H1 (cell line): Measurements from ENCODE around the gene RHBDD1. TPM values are rescaled to one million over a fixed set of nuclear protein-coding genes. Genes with fewer than 3 reads are reported as not detected.

Source experiments
- CTCF ChIA-PET: fragments of 300-600 bp; sonication (Branson Sonifier 250); formaldehyde crosslinking; loops from one replicate; lab custom pipeline; 2021; ENCODE audit not compliant: partially characterized antibody; lab: Charles Lee
- POLR2A ChIA-PET: fragments of 300-600 bp; sonication (Branson Sonifier 250); formaldehyde crosslinking; loops from one replicate; lab custom pipeline; 2021; ENCODE audit warnings: inconsistent platforms; ENCODE audit not compliant: partially characterized antibody; lab: Charles Lee
- DNase-seq, 2 experiments: peaks; one replicate each; pipeline versions ENCODE4 v3.0.0 to v3.0.0-alpha.2; 2010 to 2022; ENCODE audit warnings: low spot score in 2 of 2, low read depth in 1 of 2, mixed read lengths in 1 of 2
- FAIRE-seq: peaks from 2 replicates; lab custom pipeline; 2011; peaks lifted over from hg19 to GRCh38; lab: Jason Lieb, UNC
- H2AFZ ChIP-seq: 2 replicates; pipeline ENCODE4 v1.8.1; 2012; ENCODE audit warnings: low read length, inconsistent platforms
- H2AK5ac ChIP-seq: 2 replicates; pipeline ENCODE4 v1.6.1; 2013; ENCODE audit warnings: low read depth, low read length
- H2BK120ac ChIP-seq: replicated peaks from 2 replicates; pipeline ENCODE3; 2013; ENCODE audit warnings: low read depth, low read length, inconsistent platforms
- H2BK12ac ChIP-seq: 2 replicates; pipeline ENCODE4 v1.6.1; 2013; ENCODE audit warnings: low read depth, low read length
- H2BK15ac ChIP-seq: 2 replicates; pipeline ENCODE4 v1.6.1; 2013; ENCODE audit warnings: low read length
- H2BK20ac ChIP-seq: 2 replicates; pipeline ENCODE4 v1.6.1; 2013; ENCODE audit warnings: low read length
- H2BK5ac ChIP-seq: 2 replicates; pipeline ENCODE4 v1.6.1; 2013; ENCODE audit warnings: low read depth, low read length
- H3K14ac ChIP-seq: 2 replicates; pipeline ENCODE4 v1.6.1; 2013; ENCODE audit warnings: inconsistent platforms; ENCODE audit not compliant: insufficient read length
- H3K18ac ChIP-seq: 2 replicates; pipeline ENCODE4 v1.6.1; 2013; ENCODE audit warnings: low read length; ENCODE audit errors: extremely low read depth
- H3K23ac ChIP-seq: 2 replicates; pipeline ENCODE4 v1.6.1; 2013; ENCODE audit warnings: inconsistent platforms; ENCODE audit not compliant: insufficient read length
- H3K23me2 ChIP-seq: 2 replicates; pipeline ENCODE4 v1.6.1; 2013; ENCODE audit warnings: low read depth, low read length
- H3K27ac ChIP-seq: 2 replicates; pipeline ENCODE4 v1.6.1; 2011; ENCODE audit warnings: low read depth, low read length, inconsistent platforms
- H3K27me3 ChIP-seq, 4 experiments: replicated peaks in 1 of 4; 1 replicate in 1 of 4; 2 replicates in 3 of 4; pipeline versions ENCODE4 v1.6.1 to v1.8.1; 2011 to 2013; ENCODE audit warnings: low read length in 3 of 4, mild to moderate bottlenecking in 3 of 4, inconsistent platforms in 2 of 4, mixed read lengths in 2 of 4, moderate library complexity in 1 of 4; ENCODE audit not compliant: control insufficient read depth in 3 of 4, insufficient read depth in 3 of 4; ENCODE audit errors: extremely low read depth in 1 of 4
- H3K36me3 ChIP-seq, 4 experiments: 2 replicates each; pipeline versions ENCODE4 v1.6.1 to v1.8.1; 2011 to 2013; ENCODE audit warnings: mild to moderate bottlenecking in 4 of 4, low read length in 3 of 4, moderate library complexity in 2 of 4, control low read depth in 1 of 4, inconsistent platforms in 1 of 4; ENCODE audit not compliant: insufficient read depth in 4 of 4, control insufficient read depth in 2 of 4
- H3K4ac ChIP-seq: replicated peaks from 2 replicates; pipeline ENCODE3; 2013; ENCODE audit warnings: low read length, low read depth, mixed read lengths, inconsistent platforms; ENCODE audit not compliant: insufficient read length
- H3K4me1 ChIP-seq, 4 experiments: replicated peaks in 1 of 4; 1 replicate in 1 of 4; 2 replicates in 3 of 4; pipeline versions ENCODE4 v1.6.1 to v1.8.1; 2011 to 2013; ENCODE audit warnings: low read length in 3 of 4, inconsistent platforms in 2 of 4, mixed read lengths in 1 of 4; ENCODE audit not compliant: insufficient read depth in 4 of 4, control insufficient read depth in 3 of 4
- H3K4me2 ChIP-seq, 2 experiments: 2 replicates each; pipeline versions ENCODE4 v1.6.1 to v1.8.1; 2011 to 2013; ENCODE audit warnings: low read depth in 2 of 2, low read length in 2 of 2, control low read depth in 1 of 2, inconsistent platforms in 1 of 2, mild to moderate bottlenecking in 1 of 2; ENCODE audit not compliant: insufficient read depth in 1 of 2
- H3K4me3 ChIP-seq, 4 experiments: fragments of 200-600, 300-600 bp in 1 of 4; sonication (generic), shearing (Covaris generic), sonication (Bioruptor Twin) in 1 of 4; 2 replicates each; pipeline versions ENCODE4 v1.5.1 to v1.8.1; 2011 to 2016; ENCODE audit warnings: low read length in 4 of 4, low read depth in 3 of 4, control low read depth in 2 of 4, inconsistent platforms in 2 of 4, mild to moderate bottlenecking in 2 of 4, mixed read lengths in 1 of 4, moderate library complexity in 1 of 4; ENCODE audit not compliant: insufficient read depth in 2 of 4; ENCODE audit errors: extremely low read depth in 1 of 4
- H3K56ac ChIP-seq: replicated peaks from 2 replicates; pipeline ENCODE3; 2013; ENCODE audit warnings: low read depth, mild to moderate bottlenecking, mixed read lengths, low read length, inconsistent platforms; ENCODE audit not compliant: insufficient read length
- H3K79me1 ChIP-seq: 2 replicates; pipeline ENCODE4 v1.6.1; 2013; ENCODE audit warnings: low read depth, low read length, control low read depth
- H3K79me2 ChIP-seq, 2 experiments: 2 replicates each; pipeline versions ENCODE4 v1.6.1 to v1.8.1; 2012 to 2013; ENCODE audit warnings: low read length in 2 of 2, mild to moderate bottlenecking in 2 of 2, inconsistent platforms in 1 of 2; ENCODE audit not compliant: insufficient read depth in 2 of 2, control insufficient read depth in 1 of 2
- H3K9ac ChIP-seq, 4 experiments: replicated peaks in 1 of 4; 1 replicate in 1 of 4; 2 replicates in 3 of 4; pipeline versions ENCODE4 v1.6.1 to v1.8.1; 2011 to 2013; ENCODE audit warnings: low read depth in 3 of 4, low read length in 3 of 4, control low read depth in 2 of 4, mild to moderate bottlenecking in 2 of 4, moderate library complexity in 2 of 4, inconsistent platforms in 1 of 4; ENCODE audit errors: extremely low read depth in 1 of 4
- H3K9me3 ChIP-seq, 2 experiments: 2 replicates each; pipeline versions ENCODE4 v1.6.1 to v1.8.1; 2012 to 2013; ENCODE audit warnings: mild to moderate bottlenecking in 2 of 2, moderate library complexity in 2 of 2, control low read depth in 1 of 2, inconsistent platforms in 1 of 2, low read depth in 1 of 2, low read length in 1 of 2, mixed read lengths in 1 of 2; ENCODE audit not compliant: insufficient read depth in 2 of 2
- H4K20me1 ChIP-seq, 2 experiments: replicated peaks in 1 of 2; 2 replicates each; pipeline versions ENCODE3 to v1.8.1; 2011 to 2013; ENCODE audit warnings: inconsistent platforms in 2 of 2, low read length in 2 of 2, mild to moderate bottlenecking in 1 of 2; ENCODE audit not compliant: insufficient read depth in 2 of 2, control insufficient read depth in 1 of 2
- H4K5ac ChIP-seq: 2 replicates; pipeline ENCODE4 v1.6.1; 2013; ENCODE audit warnings: low read length, low read depth, mixed read lengths, inconsistent platforms; ENCODE audit not compliant: insufficient read length
- H4K8ac ChIP-seq: 2 replicates; pipeline ENCODE4 v1.8.0; 2013; ENCODE audit warnings: mild to moderate bottlenecking, moderate library complexity, low read length, inconsistent platforms; ENCODE audit not compliant: insufficient read depth; ENCODE audit errors: extremely low read depth
- H4K91ac ChIP-seq: replicated peaks from 2 replicates; pipeline ENCODE3; 2013; ENCODE audit warnings: low read length, mixed read lengths, inconsistent platforms; ENCODE audit not compliant: insufficient read length
- CBX5 ChIP-seq: fragments of 300-800, 300-1000 bp; sonication (generic); IDR thresholded peaks from 2 replicates; pipeline ENCODE4 v1.7.1; 2016; ENCODE audit warnings: antibody characterized with exemption, low read length, low read depth
- CTCF ChIP-seq, 3 experiments: IDR thresholded peaks; 1 replicate in 2 of 3; 2 replicates in 1 of 3; pipeline versions ENCODE4 v1.5.1 to v1.6.1; 2011; ENCODE audit warnings: low read length in 3 of 3, mild to moderate bottlenecking in 3 of 3, inconsistent platforms in 2 of 3, low read depth in 1 of 3, moderate library complexity in 1 of 3; ENCODE audit not compliant: insufficient read depth in 1 of 3; ENCODE audit errors: control extremely low read depth in 1 of 3
- KDM4A ChIP-seq: IDR thresholded peaks from one replicate; pipeline ENCODE4 v1.7.1; 2012; ENCODE audit warnings: low read depth, mild to moderate bottlenecking, moderate library complexity, low read length, inconsistent platforms; ENCODE audit not compliant: severe bottlenecking
- RFX5 ChIP-seq: IDR thresholded peaks from 2 replicates; pipeline ENCODE4 v1.6.1; 2011; ENCODE audit warnings: low read depth, low read length, improper control_type of control experiment, borderline replicate concordance
- SUZ12 ChIP-seq: fragments of 200-600 bp; sonication (generic); IDR thresholded peaks from 2 replicates; pipeline ENCODE4 v1.6.1; 2012; ENCODE audit warnings: mild to moderate bottlenecking, inconsistent platforms, low read length, moderate library complexity, mixed read lengths
- TAF7 ChIP-seq: optimal IDR thresholded peaks from 2 replicates; pipeline ENCODE3; 2011; ENCODE audit warnings: low read depth, mild to moderate bottlenecking, inconsistent platforms, low read length, moderate library complexity, borderline replicate concordance
- WGBS, 2 experiments: shearing (Covaris generic) in 1 of 2; methylation state at CpG; one replicate each; pipeline versions ENCODE4 v1.1.6 to v1.1.7; 2013 to 2015; ENCODE audit warnings: low lambda C conversion rate in 2 of 2, mixed read lengths in 2 of 2, inconsistent platforms in 1 of 2, low coverage in 1 of 2, missing lambda C conversion rate in 1 of 2; ENCODE audit not compliant: insufficient replicate concordance in 2 of 2, insufficient coverage in 1 of 2, insufficient read length in 1 of 2; ENCODE audit errors: extremely low coverage in 1 of 2, missing lambda C conversion rate in 1 of 2; 5-methylcytosine and 5-hydroxymethylcytosine counted together
- polyA plus RNA-seq, 7 experiments: library from polyadenylated mRNA; depleted of rRNA in 3 of 7; stranded (reverse) in 5 of 7; unstranded in 2 of 7; fragments of >200 nt in 5 of 7; fragments of 200-250 nt in 2 of 7; gene quantifications; 1 replicate in 5 of 7; 2 replicates in 1 of 7; 4 replicates in 1 of 7; pipeline versions ENCODE4 v1.2.1 to v1.2.3, GENCODE V29; 2011 to 2013; ENCODE audit warnings: missing spikeins in 2 of 7, mixed read lengths in 2 of 7
- total RNA-seq: library from RNA; stranded (reverse); fragmentation: NEBNext Ultra II Directional; extraction: Animal tissue kit (Norgen Biotek cat#: 25700); gene quantifications from 2 replicates; pipeline ENCODE4 v1.2.1, GENCODE V29; 2021
- TF ChIP-seq, protein P1 (sequence below): IDR thresholded peaks from 2 replicates; pipeline ENCODE4 v1.6.1; 2012; ENCODE audit warnings: inconsistent platforms

The RHBDD1 gene
- total and polyA plus RNA-seq, 2 of the 8 experiments (the other 6 are each of a cell fraction or from before 2014, with no cell fraction given) = 10.5 to 23.1 TPM

DNA sequence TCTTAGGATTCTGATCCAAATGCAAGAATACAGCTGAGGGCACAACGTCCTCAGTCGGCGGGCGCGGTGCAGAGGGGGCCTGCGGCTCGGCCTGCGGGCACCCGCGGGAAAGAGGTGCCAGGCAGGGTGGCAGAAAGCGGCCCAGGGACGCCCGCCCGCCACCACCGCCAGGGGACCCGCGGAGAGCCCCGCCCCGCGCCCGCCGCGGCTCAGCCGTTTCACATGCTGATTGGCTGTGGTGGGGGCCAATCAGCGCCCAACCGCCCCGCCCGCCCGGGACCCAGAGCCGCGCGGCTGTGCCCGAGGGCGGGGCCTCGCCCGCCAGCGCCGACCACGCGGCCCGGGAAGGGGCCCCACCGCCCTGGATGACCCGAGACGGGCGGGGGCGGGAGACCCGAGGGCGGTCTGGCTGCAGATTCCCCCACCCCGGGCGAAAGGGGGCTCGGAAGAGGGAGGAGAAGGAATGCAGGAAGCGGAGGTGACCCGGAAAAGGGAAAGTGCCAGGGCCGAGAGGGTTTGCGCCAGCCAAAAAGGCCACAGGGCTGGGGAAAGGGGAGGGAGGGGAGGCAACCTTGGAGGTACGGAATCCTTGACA lies 44.3 kb upstream of the RHBDD1 start:
- peak in 1 of 2 experiments; percentile 93 for DNase-seq
- peak overlapping the region; percentile 34 to 59 (median 48) for H3K4me3 ChIP-seq
- ChIA-PET CTCF (interaction anchor here (0.9 to 1.2 kb wide), 4 partner anchors 11 to 1122 kb away, joined by 3 to 5 read pairs (median 4); no protein-coding TSS in a partner anchor), POLR2A (interaction anchor here (0.9 to 1.2 kb wide), 3 partner anchors 8 to 44 kb away, joined by 4 to 5 read pairs (median 4); partner anchors contain the start of genes IRS1 and RHBDD1)
- H3K4me2 ChIP-seq = peak overlapping the region; percentile 71 to 95
- H3K27me3 ChIP-seq = no peaks in the 10 kb centered on the region
- peak overlapping the region; percentile 91; the same call in 1 of the 2 replicates for H2BK12ac ChIP-seq
- no peak overlapping the region for H3K14ac ChIP-seq
- no peak overlapping the region for H2AK5ac ChIP-seq
- peak overlapping the region in 3 of 4 experiments; percentile 69 to 81 (median 80); a peak in 6 of 7 replicates for H3K9ac ChIP-seq
- peaks cover 0 to 18% (median 3%) of the 10 kb centered on the region in 4 experiments; a peak in 3 of 8 replicates for H3K36me3 ChIP-seq
- peak overlapping the region; percentile 39 for H4K91ac ChIP-seq
- peaks cover 10% of the 10 kb centered on the region; the same call in 1 of the 2 replicates for H3K23me2 ChIP-seq
- 0 out of 2 replicates have a peak, but pooled peaks cover 3% of the 10 kb centered on the region for H3K79me1 ChIP-seq
- peak; percentile 28 for FAIRE-seq
- peak overlapping the region; percentile 97 for H4K8ac ChIP-seq
- peak overlapping the region; percentile 78 for H4K5ac ChIP-seq
- peak overlapping the region; percentile 70 for H3K56ac ChIP-seq
- no peaks in the 10 kb centered on the region for H3K9me3 ChIP-seq
- peaks cover 0 to 86% of the 10 kb centered on the region in 2 experiments for H3K79me2 ChIP-seq
- peak overlapping the region; percentile 86 for H3K27ac ChIP-seq
- no peak overlapping the region for H2BK120ac ChIP-seq
- H2BK20ac ChIP-seq = no peak overlapping the region
- no peak overlapping the region for H3K4ac ChIP-seq
- 1% methylated on average over 33 of the region's 56 CpGs; no CpG with 5 or more reads in 1 of the 2 experiments for WGBS, 2 experiments
- 0 out of 2 replicates have a peak overlapping the region, but pooled peaks have one; percentile 54 for H2AFZ ChIP-seq
- no peak overlapping the region for H3K23ac ChIP-seq
- peaks cover 10 to 22% (median 15%) of the 10 kb centered on the region in 4 experiments for H3K4me1 ChIP-seq
- peak overlapping the region; percentile 93; the same call in 1 of the 2 replicates for H3K18ac ChIP-seq
- peaks cover 2 to 5% of the 10 kb centered on the region in 2 experiments for H4K20me1 ChIP-seq
- no peak overlapping the region for H2BK15ac ChIP-seq
- peak overlapping the region; percentile 90 for H2BK5ac ChIP-seq
- TF ChIP-seq CTCF (IDR thresholded peaks at IDR 0.05; ENCODE audit: control extremely low read depth in 1 of 3, insufficient read depth in 1 of 3, low read depth in 1 of 3, low read length in 3 of 3) = peak in 1 of 3 experiments; percentile 10; a peak in 1 of 4 replicates
- TF ChIP-seq RFX5 = no peak
- TF ChIP-seq CBX5 = no peak
- TF ChIP-seq, protein P1, sequence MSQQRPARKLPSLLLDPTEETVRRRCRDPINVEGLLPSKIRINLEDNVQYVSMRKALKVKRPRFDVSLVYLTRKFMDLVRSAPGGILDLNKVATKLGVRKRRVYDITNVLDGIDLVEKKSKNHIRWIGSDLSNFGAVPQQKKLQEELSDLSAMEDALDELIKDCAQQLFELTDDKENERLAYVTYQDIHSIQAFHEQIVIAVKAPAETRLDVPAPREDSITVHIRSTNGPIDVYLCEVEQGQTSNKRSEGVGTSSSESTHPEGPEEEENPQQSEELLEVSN = peak; percentile 7
- no peak for TF ChIP-seq TAF7
- no peak for TF ChIP-seq KDM4A
- 0 out of 2 replicates have a peak, but pooled peaks have one; percentile 1 for TF ChIP-seq SUZ12
